ENCODE results near the gene RNF10. TPM values are rescaled to one million over a fixed set of nuclear protein-coding genes. Genes with fewer than 3 reads are reported as not detected.

The RNF10 gene
- polyA plus RNA-seq, 1 of the 3 experiments (the other 2 are of a cell fraction), result 118 TPM

GRCh38 chr12:120571299-120571698 is 37.1 kb downstream of the RNF10 start:
- Histone ChIP-seq H3K9me2 (no peaks in the 10 kb centered on the region), H3K27ac (ENCODE audit: low read depth in 2 of 2, low read length in 1 of 2) (no peak overlapping the region), H3K9ac (no peak overlapping the region), H4K20me1 (ENCODE audit: insufficient read depth) (no peaks in the 10 kb centered on the region), H3K4me3 (ENCODE audit: low read depth in 2 of 2, low read length in 1 of 2) (no peak overlapping the region), H3K4me1 (ENCODE audit: control insufficient read depth in 1 of 2, insufficient read depth in 2 of 2, low read depth in 1 of 2, low read length in 1 of 2) (no peaks in the 10 kb centered on the region), H3K4me2 (no peak overlapping the region), H2AFZ (ENCODE audit: low read depth) (no peak overlapping the region), H3K79me2 (ENCODE audit: insufficient read depth) (peaks cover 8% of the 10 kb centered on the region; the same call in 1 of the 2 replicates), H3K9me3 (no peaks in the 10 kb centered on the region), H3K27me3 (ENCODE audit: insufficient read depth) (no peaks in the 10 kb centered on the region), H3F3A (replicated peaks; ENCODE audit: insufficient read depth) (peaks cover 6% of the 10 kb centered on the region), H3K36me3 (replicated peaks in 1 of 2; ENCODE audit: control insufficient read depth in 1 of 2, insufficient read depth in 2 of 2, low read length in 1 of 2) (peaks cover 54 to 69% of the 10 kb centered on the region in 2 experiments)
- WGBS (ENCODE audit: low lambda C conversion rate), result 86% methylated on average over 5 of the region's 5 CpGs
- no peak for DNase-seq
- ChIA-PET CTCF (interaction anchor here (3.4 kb wide), 1 partner anchor 12 kb away, joined by 25 read pairs; no protein-coding TSS in a partner anchor), POLR2A (interaction anchor here (0.6 kb wide), 1 partner anchor 91 kb away, joined by 5 read pairs; no protein-coding TSS in a partner anchor)
- TF ChIP-seq ZBTB33 (IDR thresholded peaks at IDR 0.05; ENCODE audit: borderline replicate concordance, low read depth) (no peak), FOXJ3 (CRISPR knock-in tag; IDR thresholded peaks at IDR 0.05) (no peak), NFIC (IDR thresholded peaks at IDR 0.05; ENCODE audit: borderline replicate concordance) (no peak), USF1 (IDR thresholded peaks at IDR 0.05; ENCODE audit: borderline replicate concordance, low read depth) (no peak), CHD2 (IDR thresholded peaks at IDR 0.05; ENCODE audit: low read length, partially characterized antibody) (no peak), ELF1 (IDR thresholded peaks at IDR 0.05) (no peak), FOSL2 (IDR thresholded peaks at IDR 0.05; ENCODE audit: borderline replicate concordance, low read depth) (no peak), RCOR1 (IDR thresholded peaks at IDR 0.05; ENCODE audit: low read length) (no peak), GABPA (IDR thresholded peaks at IDR 0.05; ENCODE audit: low read depth) (no peak)

- no peak for DNase-seq
- Histone ChIP-seq H3K27ac (ENCODE audit: low read depth in 2 of 2, low read length in 1 of 2) (no peak overlapping the region), H3K9me2 (no peaks in the 10 kb centered on the region), H3K4me1 (ENCODE audit: control insufficient read depth in 1 of 2, insufficient read depth in 2 of 2, low read depth in 1 of 2, low read length in 1 of 2) (no peaks in the 10 kb centered on the region), H3K36me3 (replicated peaks in 1 of 2; ENCODE audit: control insufficient read depth in 1 of 2, insufficient read depth in 2 of 2, low read length in 1 of 2) (peaks cover 64 to 75% of the 10 kb centered on the region in 2 experiments), H3F3A (replicated peaks; ENCODE audit: insufficient read depth) (peaks cover 6% of the 10 kb centered on the region), H4K20me1 (ENCODE audit: insufficient read depth) (no peaks in the 10 kb centered on the region), H3K9ac (no peak overlapping the region), H3K4me3 (ENCODE audit: low read depth in 2 of 2, low read length in 1 of 2) (no peak overlapping the region), H3K27me3 (ENCODE audit: insufficient read depth) (no peaks in the 10 kb centered on the region), H3K9me3 (no peaks in the 10 kb centered on the region), H3K79me2 (ENCODE audit: insufficient read depth) (peaks cover 4% of the 10 kb centered on the region; the same call in 1 of the 2 replicates), H3K4me2 (no peak overlapping the region), H2AFZ (ENCODE audit: low read depth) (no peak overlapping the region)
- ChIA-PET POLR2A (no interaction called here), CTCF (interaction anchor here (1.1 kb wide), 1 partner anchor 398 kb away, joined by 3 read pairs; no protein-coding TSS in a partner anchor)
- WGBS (ENCODE audit: low lambda C conversion rate), result 91% methylated on average over 6 of the region's 6 CpGs
- TF ChIP-seq USF2 (IDR thresholded peaks at IDR 0.05; ENCODE audit: borderline replicate concordance, low read depth, low read length), result no peak
- no peak for TF ChIP-seq JUND (IDR thresholded peaks at IDR 0.05)
- TF ChIP-seq EZH2phosphoT487 (IDR thresholded peaks at IDR 0.05; ENCODE audit: borderline replicate concordance, low read depth), result no peak
- TF ChIP-seq MAX (IDR thresholded peaks at IDR 0.05; ENCODE audit: low read depth), result no peak
- no peak for TF ChIP-seq RAD21 (IDR thresholded peaks at IDR 0.05; ENCODE audit: low read length)
- TF ChIP-seq RFX5 (IDR thresholded peaks at IDR 0.05; ENCODE audit: low read length), result no peak
- no peak for TF ChIP-seq IRF3 (IDR thresholded peaks at IDR 0.05; ENCODE audit: low read depth, low read length)
- TF ChIP-seq TEAD4 (IDR thresholded peaks at IDR 0.05; ENCODE audit: borderline replicate concordance, insufficient read depth), result no peak
- TF ChIP-seq TCF12 (IDR thresholded peaks at IDR 0.05), result no peak
- no peak for TF ChIP-seq REST (IDR thresholded peaks at IDR 0.05; ENCODE audit: low read depth, low read length)
- TF ChIP-seq FOXJ3 (CRISPR knock-in tag; IDR thresholded peaks at IDR 0.05), result no peak
- TF ChIP-seq TAF1 (IDR thresholded peaks at IDR 0.05; ENCODE audit: borderline replicate concordance, low read depth, low read length), result no peak
- TF ChIP-seq GABPA (IDR thresholded peaks at IDR 0.05; ENCODE audit: low read depth), result no peak
Observed at GRCh38 chr12:120573560-120573959, 39.4 kb downstream of the RNF10 start.

Data from SK-N-SH (cell line).